Small intestine (tissue), 16 donors: ENCODE measurements around the gene TAF8. TPM values are rescaled to one million over a fixed set of nuclear protein-coding genes. Genes with fewer than 3 reads are reported as not detected.
"Not testable (repeated sequence)": the region's sequence is repeated elsewhere in the genome, so short reads cannot be mapped to it uniquely, and the experiment has no call there.

ENCODE experiments used
- DNase-seq, 2 donors: peaks; one replicate each; pipeline versions ENCODE4 v3.0.0 to v3.0.0-alpha.2; 2013
- FAIRE-seq: peaks from 2 replicates; lab custom pipeline; 2012; peaks lifted over from hg19 to GRCh38; lab: Jason Lieb, UNC
- H3K27ac ChIP-seq, 3 donors: one replicate each; pipeline ENCODE4 v1.5.1; 2013; ENCODE audit warnings: low read length in 2 of 3, mild to moderate bottlenecking in 2 of 3, control low read depth in 1 of 3, inconsistent platforms in 1 of 3, low read depth in 1 of 3, moderate library complexity in 1 of 3
- H3K27me3 ChIP-seq, 3 donors: one replicate each; pipeline ENCODE4 v1.6.1; 2013; ENCODE audit warnings: low read length in 3 of 3, inconsistent platforms in 1 of 3; ENCODE audit not compliant: control insufficient read depth in 3 of 3, insufficient read depth in 3 of 3
- H3K36me3 ChIP-seq, 3 donors: one replicate each; pipeline ENCODE4 v1.6.1; 2013; ENCODE audit warnings: low read length in 3 of 3, inconsistent platforms in 1 of 3, low read depth in 1 of 3, mild to moderate bottlenecking in 1 of 3, moderate library complexity in 1 of 3; ENCODE audit not compliant: control insufficient read depth in 3 of 3, insufficient read depth in 2 of 3
- H3K4me1 ChIP-seq, 3 donors: one replicate each; pipeline ENCODE4 v1.6.1; 2013; ENCODE audit warnings: low read length in 2 of 3, inconsistent platforms in 1 of 3, low read depth in 1 of 3, mild to moderate bottlenecking in 1 of 3, moderate library complexity in 1 of 3; ENCODE audit not compliant: control insufficient read depth in 3 of 3, insufficient read depth in 2 of 3
- H3K4me3 ChIP-seq, 3 donors: one replicate each; pipeline ENCODE4 v1.5.1; 2013; ENCODE audit warnings: low read length in 3 of 3, control low read depth in 1 of 3, inconsistent platforms in 1 of 3, low read depth in 1 of 3, mild to moderate bottlenecking in 1 of 3, moderate library complexity in 1 of 3
- H3K9me3 ChIP-seq, 2 donors: one replicate each; pipeline ENCODE4 v1.6.1; 2013; ENCODE audit warnings: low read depth in 1 of 2, low read length in 1 of 2; ENCODE audit not compliant: control insufficient read depth in 2 of 2, insufficient read depth in 1 of 2
- WGBS, 3 donors: extraction: QIAGEN DNeasy Blood & Tissue Kit; methylation state at CpG; one replicate each; pipeline ENCODE4 v1.1.7; 2013; 5-methylcytosine and 5-hydroxymethylcytosine counted together
- long read RNA-seq, 10 donors: transcript quantifications; one replicate each; lab custom pipeline, GENCODE V29; 2026
- polyA plus RNA-seq, 4 donors: library from polyadenylated mRNA; stranded (reverse) in 3 of 4; unstranded in 1 of 4; fragments of 200-250 nt in 3 of 4; fragments of 120-200 nt in 1 of 4; gene quantifications; one replicate each; pipeline versions ENCODE4 v1.2.1 to v1.2.3, GENCODE V29; 2013
- donor health status: healthy with polysubstance abuse.
- donor health status: control.
- donor health status: control.
- donor health status: Bipolar disorder and iron deficiency.
- donor health status: healthy.

Gene TAF8, protein sequence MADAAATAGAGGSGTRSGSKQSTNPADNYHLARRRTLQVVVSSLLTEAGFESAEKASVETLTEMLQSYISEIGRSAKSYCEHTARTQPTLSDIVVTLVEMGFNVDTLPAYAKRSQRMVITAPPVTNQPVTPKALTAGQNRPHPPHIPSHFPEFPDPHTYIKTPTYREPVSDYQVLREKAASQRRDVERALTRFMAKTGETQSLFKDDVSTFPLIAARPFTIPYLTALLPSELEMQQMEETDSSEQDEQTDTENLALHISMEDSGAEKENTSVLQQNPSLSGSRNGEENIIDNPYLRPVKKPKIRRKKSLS
- 10 to 100 TPM in 2 of 4 donors, 1 to 10 TPM in 2; 6.7 to 33.6 (median 10.8) TPM for polyA plus RNA-seq
- long read RNA-seq, donor 1, full-length matches to known transcripts = 6 of 6 reads
- long read RNA-seq, donor 1, partial matches to known transcripts = 0 of 6 reads
- long read RNA-seq, donor 1, other reads (novel, unspliced or antisense) = 0 of 6 reads
- long read RNA-seq, donor 2, full-length matches to known transcripts = 1 of 1 reads
- long read RNA-seq, donor 2, partial matches to known transcripts = 0 of 1 reads
- long read RNA-seq, donor 2, other reads (novel, unspliced or antisense) = 0 of 1 reads
- long read RNA-seq, donor 3, partial matches to known transcripts = 0 of 4 reads
- long read RNA-seq, donor 3, other reads (novel, unspliced or antisense) = 0 of 4 reads
- long read RNA-seq, donor 4 = 0 reads
- long read RNA-seq, donor 5 = 0 reads
- long read RNA-seq, donor 6, full-length matches to known transcripts = 4 of 4 reads
- long read RNA-seq, donor 6, partial matches to known transcripts = 0 of 4 reads
- long read RNA-seq, donor 6, other reads (novel, unspliced or antisense) = 0 of 4 reads
- long read RNA-seq, donor 7, full-length matches to known transcripts = 2 of 9 reads
- long read RNA-seq, donor 7, partial matches to known transcripts = 7 of 9 reads
- long read RNA-seq, donor 7, other reads (novel, unspliced or antisense) = 0 of 9 reads
- long read RNA-seq, donor 8 = 0 reads
- long read RNA-seq, donor 9, partial matches to known transcripts = 9 of 10 reads
- long read RNA-seq, donor 9, other reads (novel, unspliced or antisense) = 0 of 10 reads
- long read RNA-seq, donor 10, full-length matches to known transcripts = 2 of 2 reads
- long read RNA-seq, donor 10, partial matches to known transcripts = 0 of 2 reads
- long read RNA-seq, donor 10, other reads (novel, unspliced or antisense) = 0 of 2 reads

DNA sequence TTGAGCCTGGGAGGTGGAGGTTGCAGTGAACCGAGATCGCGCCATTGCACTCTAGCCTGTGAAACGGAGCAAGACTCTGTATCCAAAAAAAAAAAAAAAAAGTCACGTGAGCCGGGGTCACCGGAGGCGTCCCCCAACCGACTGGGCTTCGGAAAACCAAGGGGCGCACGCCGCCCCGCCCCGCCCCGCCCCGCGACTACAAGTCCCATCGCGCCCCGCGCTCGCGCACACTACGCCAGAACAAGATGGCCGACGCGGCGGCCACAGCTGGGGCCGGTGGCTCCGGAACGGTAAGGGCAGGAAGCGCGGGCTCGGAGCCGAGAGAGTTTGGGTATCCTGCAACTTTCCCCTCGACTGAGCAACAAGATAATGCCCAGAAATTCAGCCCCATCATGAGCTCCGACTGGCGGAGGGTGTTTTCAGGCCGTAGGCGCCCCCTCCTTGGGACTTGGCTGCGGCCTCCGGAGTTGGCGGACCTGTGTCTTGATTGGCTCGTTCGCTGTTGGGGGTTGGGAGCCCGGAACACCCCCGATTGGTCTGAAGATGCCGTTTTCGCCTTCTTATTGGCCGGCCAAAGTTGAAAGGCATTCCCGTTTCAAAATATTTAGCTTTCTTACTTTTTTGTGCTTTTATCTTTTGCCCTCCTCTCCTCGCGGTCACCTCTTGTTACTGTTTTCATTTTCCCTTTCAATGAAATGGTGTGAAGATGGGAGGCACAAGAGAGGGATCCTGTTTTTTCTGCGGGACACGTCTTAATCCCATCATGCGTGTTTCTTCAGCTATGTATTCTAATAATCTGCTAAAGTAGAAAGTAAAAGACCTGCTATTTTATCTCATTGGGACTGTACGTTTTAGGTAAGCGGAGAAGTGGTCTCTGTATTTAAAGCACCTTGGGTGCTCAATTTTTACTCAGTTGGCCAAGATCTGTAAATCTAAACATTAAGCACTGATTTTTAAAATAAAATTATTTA lies at the start of gene TAF8:
Gene TAF8, plus strand, starts transcription at position 228 of the 971 bp plus-strand sequence. Its CDS starts 18 bp downstream, at position 246.
- DNase-seq (peak; percentile 92 to 97), FAIRE-seq (no peak)
- no peaks in the 10 kb centered on the region for H3K27me3 ChIP-seq
- WGBS, 3 donors = 0 to 1% (median 1%) methylated on average over 55 to 59 of the region's 59 CpGs
- H3K4me3 ChIP-seq = peak within 1 kb of the TSS; percentile 32 to 82 (median 59)
- H3K36me3 ChIP-seq = peaks cover 0 to 22% (median 6%) of the 10 kb centered on the region in 3 donors
- no peaks in the 10 kb centered on the region for H3K9me3 ChIP-seq
- peaks cover 4 to 52% (median 10%) of the 10 kb centered on the region in 3 donors for H3K4me1 ChIP-seq
- peak within 1 kb of the TSS; percentile 80 to 94 (median 92) for H3K27ac ChIP-seq

DNA sequence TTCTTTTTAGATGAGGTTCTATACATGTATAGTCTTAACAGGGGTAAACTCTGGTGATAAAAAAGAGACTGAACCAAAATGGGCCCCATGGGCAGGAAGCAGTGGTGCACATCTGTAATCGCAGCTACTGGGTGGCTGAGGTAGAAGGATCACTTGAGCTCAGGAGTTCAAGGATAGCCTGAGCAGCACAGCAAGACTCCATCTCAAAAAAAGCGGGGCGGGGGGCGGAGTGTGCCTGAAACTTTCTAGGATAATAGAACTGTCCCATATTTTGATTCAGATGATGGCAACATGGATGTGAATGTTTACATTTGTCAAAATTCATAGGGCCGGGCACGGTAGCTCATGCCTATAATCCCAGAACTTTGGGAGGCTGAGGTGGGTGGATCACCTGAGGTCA lies 48.8 kb upstream of the TAF8 start:
- H3K9me3 ChIP-seq = peaks cover 0 to 4% of the 10 kb centered on the region in 2 donors
- no peak overlapping the region for H3K4me3 ChIP-seq
- FAIRE-seq = no peak
- 94 to 97% (median 96%) methylated on average over 6 of the region's 6 CpGs for WGBS, 3 donors
- peaks cover 0 to 2% (median 0%) of the 10 kb centered on the region in 3 donors for H3K36me3 ChIP-seq
- DNase-seq = no peak
- no peak overlapping the region for H3K27ac ChIP-seq
- peaks cover 0 to 22% (median 0%) of the 10 kb centered on the region in 3 donors for H3K4me1 ChIP-seq
- no peaks in the 10 kb centered on the region for H3K27me3 ChIP-seq

DNA sequence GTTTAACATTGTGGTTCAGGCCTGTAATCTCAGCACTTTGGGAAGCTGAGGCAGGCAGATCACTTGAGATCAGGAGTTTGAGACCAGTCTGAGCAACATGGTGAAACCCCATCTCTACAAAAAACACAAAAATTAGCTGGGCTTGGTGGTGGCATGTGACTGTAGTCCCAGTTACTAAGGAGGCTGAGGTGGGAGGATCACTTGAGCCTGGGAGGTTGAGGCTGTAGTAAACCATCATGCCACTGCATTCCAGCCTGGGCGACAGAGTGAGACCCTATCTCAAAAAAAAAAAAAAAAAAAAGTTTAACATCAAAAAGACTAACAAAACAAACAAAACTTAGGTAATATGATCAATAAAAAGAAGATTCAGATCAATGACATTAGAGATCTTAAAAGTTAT lies 46.7 kb upstream of the TAF8 start:
- H3K27ac ChIP-seq, H3K27me3 ChIP-seq, FAIRE-seq, H3K36me3 ChIP-seq, DNase-seq, H3K4me3 ChIP-seq, H3K9me3 ChIP-seq: not testable (repeated sequence)
- H3K4me1 ChIP-seq = peaks cover 0 to 18% (median 0%) of the 10 kb centered on the region in 3 donors
- 80 to 100% (median 94%) methylated on average over 1 of the region's 1 CpG for WGBS, 3 donors

DNA sequence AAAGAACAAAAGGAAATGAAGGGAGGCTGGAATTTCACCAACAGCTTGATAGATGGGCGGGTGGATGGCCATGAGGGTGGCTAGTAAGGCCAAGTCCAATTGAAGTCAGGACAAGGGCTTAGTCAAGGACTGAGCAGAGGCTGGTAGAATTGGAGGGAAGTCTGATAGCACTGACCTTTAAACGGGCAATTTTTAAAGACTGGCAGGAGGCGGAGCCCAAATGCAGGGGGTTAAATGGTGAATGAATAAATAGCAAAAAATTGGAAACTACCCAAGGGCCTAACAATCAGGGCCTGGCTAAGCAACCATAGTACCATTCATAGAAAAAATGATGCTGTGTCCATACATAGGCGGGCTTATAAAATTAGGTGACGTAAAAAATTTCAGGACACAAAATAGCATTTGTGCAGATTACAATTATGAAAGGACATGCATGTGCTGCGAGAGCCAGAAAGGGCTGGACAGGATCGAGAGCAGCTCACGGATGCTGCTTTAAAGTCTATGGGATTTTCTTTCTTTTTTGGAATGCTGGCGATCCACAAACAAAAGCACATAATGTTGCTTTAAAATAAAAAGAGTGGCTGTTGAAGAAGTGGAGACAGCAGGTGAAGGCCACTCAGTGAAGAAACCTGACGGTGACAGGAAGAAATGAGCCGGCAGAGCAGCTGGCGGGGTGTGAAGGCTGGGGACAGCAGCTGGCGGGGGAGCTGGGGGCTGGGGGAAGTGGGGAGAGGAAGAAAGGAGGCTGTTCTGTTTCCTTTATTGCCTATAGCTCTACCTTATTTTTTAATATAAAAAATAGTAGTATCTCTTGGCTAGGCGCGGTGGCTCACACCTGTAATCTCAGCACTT lies 42.8 kb upstream of the TAF8 start:
- FAIRE-seq (no peak), DNase-seq (peak in 1 of 2 donors; percentile 34)
- Histone ChIP-seq H3K27me3 (no peaks in the 10 kb centered on the region), H3K9me3 (peaks cover 0 to 4% of the 10 kb centered on the region in 2 donors), H3K36me3 (no peaks in the 10 kb centered on the region), H3K4me1 (peaks cover 3 to 29% (median 4%) of the 10 kb centered on the region in 3 donors), H3K27ac (peak overlapping the region in 1 of 3 donors; percentile 27), H3K4me3 (no peak overlapping the region)
- 25 to 51% (median 44%) methylated on average over 14 to 15 of the region's 15 CpGs for WGBS, 3 donors

DNA sequence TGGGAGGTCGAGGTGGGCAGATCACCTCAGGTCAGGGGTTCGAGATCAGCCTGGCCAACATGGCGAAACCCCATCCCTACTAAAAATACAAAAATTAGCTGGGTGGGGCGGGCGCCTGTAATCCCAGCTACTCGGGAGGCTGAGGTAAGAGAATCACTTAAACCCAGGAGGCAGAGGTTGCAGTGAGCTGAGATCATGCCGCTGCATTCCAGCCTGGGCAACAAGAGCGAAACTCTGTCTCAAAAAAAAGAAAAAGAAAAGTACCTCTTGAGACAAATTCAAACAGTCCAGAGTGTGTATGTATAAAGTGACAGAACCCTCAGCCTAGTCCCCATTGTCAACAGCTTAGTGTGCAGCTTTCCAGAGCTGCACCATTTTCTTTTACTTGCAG lies 42.2 kb upstream of the TAF8 start:
- not testable (repeated sequence) for FAIRE-seq, H3K27ac ChIP-seq, H3K27me3 ChIP-seq, H3K36me3 ChIP-seq, H3K9me3 ChIP-seq, H3K4me3 ChIP-seq, DNase-seq
- H3K4me1 ChIP-seq = peaks cover 3 to 29% (median 4%) of the 10 kb centered on the region in 3 donors
- WGBS, 3 donors = 68 to 74% (median 71%) methylated on average over 8 of the region's 8 CpGs

DNA sequence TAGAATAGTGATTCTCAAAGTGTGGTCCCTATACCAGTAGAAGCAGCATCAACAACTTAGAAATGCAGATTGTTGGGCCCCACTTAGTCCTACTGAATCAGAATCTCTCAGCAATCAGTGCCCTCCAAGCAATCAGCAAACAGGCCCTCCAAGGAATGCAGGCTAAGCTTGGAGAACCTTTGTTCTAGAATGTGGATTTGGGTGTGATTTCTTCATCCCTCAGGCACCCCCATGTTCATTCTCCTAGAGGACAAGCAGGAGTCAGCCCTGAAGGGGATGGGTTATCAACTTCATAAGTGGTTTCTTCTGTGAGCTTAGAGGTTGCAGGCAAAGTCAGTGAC lies 40.5 kb upstream of the TAF8 start:
- H3K9me3 ChIP-seq = no peaks in the 10 kb centered on the region
- FAIRE-seq (no peak), DNase-seq (no peak)
- no peak overlapping the region for H3K27ac ChIP-seq
- H3K27me3 ChIP-seq = no peaks in the 10 kb centered on the region
- H3K36me3 ChIP-seq = no peaks in the 10 kb centered on the region
- H3K4me1 ChIP-seq = peaks cover 3 to 29% (median 4%) of the 10 kb centered on the region in 3 donors
- no peak overlapping the region for H3K4me3 ChIP-seq
